GM19372 (cell line): ENCODE results near the gene C13orf46.
"Not testable (repeated sequence)": the region's sequence is repeated elsewhere in the genome, so short reads cannot be mapped to it uniquely, and the experiment has no call there.

Source experiments
- ATAC-seq: cut with Tn5 transposase; IDR thresholded peaks from one replicate; pipeline ENCODE4 v1.9.1; 2021; ENCODE audit warnings: mild to moderate bottlenecking, low read depth, moderate library complexity; ENCODE audit not compliant: unreplicated experiment

Gene C13orf46

DNA sequence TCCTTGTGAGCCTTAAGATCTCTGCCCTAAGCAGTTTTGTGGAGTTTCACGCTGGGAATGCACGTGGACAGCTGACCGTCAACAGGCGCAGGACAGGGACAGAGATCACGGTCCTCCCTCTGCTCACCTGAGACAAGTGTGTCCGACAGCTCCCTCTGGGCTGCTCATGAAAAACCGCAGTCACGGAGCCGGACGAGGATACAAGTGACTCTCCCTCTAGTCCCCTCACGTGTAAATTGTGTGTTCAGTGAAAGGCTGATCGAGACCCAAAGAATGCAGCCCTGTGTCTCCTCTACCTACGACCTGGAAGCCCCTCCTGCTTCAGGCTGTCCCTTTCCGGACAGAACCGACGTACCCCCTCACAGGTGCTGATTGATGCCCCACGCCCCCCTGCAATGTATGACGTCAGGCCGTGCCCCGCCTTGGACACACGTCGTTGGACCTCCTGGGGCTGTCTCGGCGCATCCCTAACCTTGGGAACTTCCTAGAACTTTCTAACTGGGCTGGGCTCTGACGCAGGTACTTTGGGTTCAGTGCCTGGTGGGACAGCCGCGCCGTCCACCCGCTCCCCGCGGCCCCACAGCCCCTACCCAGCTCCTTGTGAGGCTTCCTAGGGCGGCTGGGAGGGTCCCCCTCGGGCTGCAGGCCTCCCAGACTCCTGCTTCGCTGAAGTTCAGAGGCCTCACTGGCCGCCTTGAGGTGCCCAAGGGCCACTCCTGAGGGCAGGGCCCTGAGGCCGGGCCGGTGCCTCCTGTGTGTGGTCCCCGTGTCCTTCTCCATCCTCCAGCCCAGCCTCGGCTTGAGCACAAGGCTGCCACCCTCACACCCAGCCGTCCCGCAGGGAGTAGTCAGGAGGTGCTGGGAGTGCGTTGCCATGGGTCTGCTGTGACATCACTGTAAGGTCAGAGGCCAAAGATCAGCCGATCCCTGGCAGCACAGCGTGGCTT, at the start of gene C13orf46:
C13orf46 (minus strand) TSS at position 859 of the 947 bp plus-strand sequence; CDS start at position 780, 79 bp downstream.
- no peak for ATAC-seq

GRCh38 chr13:114022876-114023275, 49.0 kb upstream of the C13orf46 start:
- no peak for ATAC-seq

- ATAC-seq = no peak
Observed at GRCh38 chr13:114022309-114022669, 48.4 kb upstream of the C13orf46 start.

GRCh38 chr13:114021464-114022308, 47.8 kb upstream of the C13orf46 start:
- no peak for ATAC-seq

- no peak for ATAC-seq
Observed at GRCh38 chr13:114020750-114021463, 47.0 kb upstream of the C13orf46 start.

GRCh38 chr13:114020134-114020533, 46.3 kb upstream of the C13orf46 start:
- not testable (repeated sequence) for ATAC-seq

DNA sequence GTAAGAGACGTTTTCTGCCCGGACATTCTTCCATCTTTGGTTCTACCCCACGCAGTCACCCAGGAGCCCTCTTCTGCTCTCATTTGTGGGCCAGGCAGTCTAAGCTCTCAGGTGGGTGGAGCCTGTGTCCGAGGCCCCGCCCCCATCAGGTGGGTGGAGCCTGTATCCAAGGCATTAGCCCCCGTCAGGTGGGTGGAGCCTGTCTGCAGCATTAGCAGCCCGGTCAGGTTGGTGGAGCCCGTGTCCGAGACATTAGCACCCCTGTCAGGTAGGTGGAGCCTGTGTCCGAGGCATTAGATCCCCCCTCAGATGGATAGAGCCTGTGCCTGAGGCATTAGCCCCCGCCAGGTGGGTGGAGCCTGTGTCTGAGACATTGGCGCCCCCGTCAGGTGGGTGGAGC, 45.5 kb upstream of the C13orf46 start:
- ATAC-seq = no peak

GRCh38 chr13:114018461-114019055, 44.7 kb upstream of the C13orf46 start:
- no peak for ATAC-seq

GRCh38 chr13:114017966-114018365, 44.1 kb upstream of the C13orf46 start:
- ATAC-seq = no peak

DNA sequence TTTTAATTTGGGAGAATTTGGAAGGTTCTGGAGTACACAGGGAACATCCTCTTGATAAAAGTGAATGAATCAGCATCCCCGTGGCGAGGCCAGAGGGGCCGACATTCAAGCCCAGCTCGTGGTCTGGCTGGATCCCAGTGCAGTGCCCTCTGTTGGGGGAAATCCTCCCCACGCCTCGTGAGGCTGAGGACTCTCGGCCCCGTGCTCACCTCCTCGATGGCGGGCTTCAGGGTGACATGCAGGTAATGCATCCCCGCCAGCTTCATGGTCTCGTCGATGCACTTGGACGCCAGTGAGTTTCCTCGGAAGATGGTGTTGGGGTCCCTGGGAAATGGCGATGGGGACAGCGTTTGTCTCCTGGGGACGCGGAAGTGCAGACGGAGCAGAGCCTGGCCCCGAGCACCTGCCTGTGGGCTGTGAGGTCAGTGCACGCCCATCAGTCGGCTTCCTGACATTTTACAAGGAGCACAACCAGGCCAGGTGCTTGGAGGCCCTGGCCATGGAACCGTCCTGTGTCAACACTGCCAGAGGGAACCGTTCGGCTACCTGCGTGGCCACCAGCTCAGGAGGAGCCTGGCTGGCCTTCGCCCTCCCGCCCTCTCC, 43.3 kb upstream of the C13orf46 start:
- no peak for ATAC-seq

- ATAC-seq = no peak
Observed at GRCh38 chr13:114016321-114017027, 42.6 kb upstream of the C13orf46 start.

- no peak for ATAC-seq
Observed at GRCh38 chr13:114015969-114016295, 42.1 kb upstream of the C13orf46 start.

- ATAC-seq = no peak
Observed at GRCh38 chr13:114015111-114015968, 41.5 kb upstream of the C13orf46 start.

DNA sequence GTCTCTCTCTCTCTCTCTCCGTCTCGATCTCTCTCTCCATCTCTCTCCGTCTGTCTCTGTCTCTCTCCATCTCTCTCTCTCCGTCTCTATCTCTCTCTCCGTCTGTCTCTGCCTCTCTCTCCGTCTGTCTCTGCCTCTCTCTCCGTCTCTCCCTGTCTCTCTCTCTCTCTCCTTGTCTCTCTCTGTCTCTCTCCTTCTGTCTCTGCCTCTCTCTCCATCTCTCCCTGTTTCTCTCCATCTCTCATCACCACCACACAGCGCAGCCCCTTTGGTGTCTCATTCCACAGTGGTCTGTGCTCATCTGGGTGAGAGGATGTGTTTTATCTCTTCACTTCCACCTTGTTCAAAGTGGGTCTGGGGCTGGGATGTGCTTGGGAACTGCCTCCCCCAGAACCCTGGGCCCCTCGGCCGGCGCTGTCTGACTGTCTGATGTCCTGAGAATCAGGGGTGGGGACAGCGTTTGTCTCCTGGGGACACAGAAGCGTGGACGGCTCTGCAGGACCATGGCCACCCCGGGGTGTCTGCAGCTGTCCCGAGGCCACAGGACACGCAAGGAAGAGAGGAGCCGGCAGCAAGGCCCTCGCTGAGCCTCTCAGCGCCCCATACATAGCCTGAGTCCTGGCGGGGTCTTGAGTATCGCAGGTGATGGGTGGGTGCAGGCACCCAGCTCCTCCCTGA, 40.2 kb upstream of the C13orf46 start:
- ATAC-seq = no peak

DNA sequence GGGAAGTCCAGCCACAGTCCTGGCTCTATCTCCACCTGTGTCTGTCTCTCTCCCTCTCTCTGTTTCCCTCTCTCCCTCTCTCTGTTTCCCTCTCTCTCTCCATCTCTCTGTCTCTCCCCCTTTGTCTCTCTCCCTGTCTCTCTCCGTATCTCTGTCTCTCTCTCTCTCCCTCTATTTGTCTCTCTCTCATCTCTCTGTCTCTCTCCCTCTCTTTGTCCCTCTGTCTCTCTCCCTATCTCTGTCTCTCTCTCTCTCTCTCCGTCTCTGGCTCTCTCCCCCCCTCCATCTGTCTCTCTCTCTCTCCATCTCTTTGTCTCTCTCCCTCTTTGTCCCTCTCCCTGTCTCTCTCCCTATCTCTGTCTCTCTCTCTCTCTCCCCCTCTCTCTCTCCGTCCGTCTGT, 39.5 kb upstream of the C13orf46 start:
- no peak for ATAC-seq

GRCh38 chr13:114012921-114013320, 39.0 kb upstream of the C13orf46 start:
- ATAC-seq = no peak

GRCh38 chr13:114012141-114012540, 38.3 kb upstream of the C13orf46 start:
- ATAC-seq = no peak

GRCh38 chr13:114011226-114011625, 37.4 kb upstream of the C13orf46 start:
- ATAC-seq = no peak
